K562 (cell line): ENCODE data around the gene CRAMP1. TPM values are rescaled to one million over a fixed set of nuclear protein-coding genes. Genes with fewer than 3 reads are reported as not detected.

Source experiments
- CCNT2 ChIP-seq: IDR thresholded peaks from 2 replicates; pipeline ENCODE4 v1.6.1; 2011; ENCODE audit warnings: borderline replicate concordance, low read depth, mild to moderate bottlenecking, moderate library complexity, mixed read lengths, low read length; ENCODE audit not compliant: insufficient read length; ENCODE audit errors: extremely low read depth
- E2F3 ChIP-seq: fragments of 250-450 bp; sonication (Bioruptor Pico); IDR thresholded peaks from 2 replicates; pipeline ENCODE4 v1.4.0; 2020; ENCODE audit warnings: mild to moderate bottlenecking
- GABPB2 ChIP-seq: fragments of 250-450 bp; sonication (Bioruptor Pico); conservative IDR thresholded peaks from 2 replicates; pipeline ENCODE4 v1.5.1; 2021; ENCODE audit warnings: mild to moderate bottlenecking
- GATAD2B ChIP-seq: fragments of 450-650 bp; IDR thresholded peaks from 2 replicates; pipeline ENCODE4 v1.6.1; 2017; ENCODE audit warnings: mild to moderate bottlenecking, borderline replicate concordance
- HCFC1 ChIP-seq: IDR thresholded peaks from 2 replicates; pipeline ENCODE4 v1.6.1; 2012; ENCODE audit warnings: low read depth, low read length, improper control_type of control experiment
- MCM2 ChIP-seq: fragments of 450-650 bp; IDR thresholded peaks from 2 replicates; pipeline ENCODE4 v1.6.1; 2017; ENCODE audit warnings: low read depth, mild to moderate bottlenecking
- NFE2 ChIP-seq: IDR thresholded peaks from 2 replicates; pipeline ENCODE4 v1.6.1; 2014; ENCODE audit warnings: antibody characterized with exemption, low read depth
- NFIC ChIP-seq: fragments of 450-650 bp; IDR thresholded peaks from 2 replicates; pipeline ENCODE4 v1.6.1; 2017; ENCODE audit warnings: mild to moderate bottlenecking, inconsistent platforms
- PHB ChIP-seq: fragments of 250-450 bp; sonication (Bioruptor Pico); IDR thresholded peaks from 2 replicates; pipeline ENCODE4 v1.5.0; 2021
- RNF2 ChIP-seq: sonication (generic); IDR thresholded peaks from 2 replicates; pipeline ENCODE4 v1.6.1; 2016
- SMARCA5 ChIP-seq: fragments of 450-650 bp; IDR thresholded peaks from 2 replicates; pipeline ENCODE4 v1.6.1; 2016
- SMARCB1 ChIP-seq: IDR thresholded peaks from 2 replicates; pipeline ENCODE4 v1.6.1; 2011; ENCODE audit warnings: improper control_type of control experiment, low read depth; ENCODE audit not compliant: insufficient read length
- SNAPC5 ChIP-seq: fragments of 250-450 bp; sonication (Bioruptor Pico); IDR thresholded peaks from 2 replicates; pipeline ENCODE4 v1.8.0; 2021; ENCODE audit warnings: moderate library complexity, mild to moderate bottlenecking, inconsistent platforms
- TAF1 ChIP-seq: IDR thresholded peaks from 2 replicates; pipeline ENCODE4 v1.6.1; 2011; ENCODE audit warnings: mild to moderate bottlenecking, low read length, moderate library complexity; ENCODE audit not compliant: insufficient read depth, control insufficient read depth, severe bottlenecking; ENCODE audit errors: extremely low read depth
- UBTF ChIP-seq, 2 experiments: IDR thresholded peaks; 2 replicates each; pipeline ENCODE4 v1.6.1; 2012; ENCODE audit warnings: improper control_type of control experiment in 2 of 2, low read depth in 2 of 2, low read length in 2 of 2, borderline replicate concordance in 1 of 2
- ZBTB7A ChIP-seq: IDR thresholded peaks from 2 replicates; pipeline ENCODE4 v1.6.1; 2011; ENCODE audit warnings: low read depth, mild to moderate bottlenecking, low read length, moderate library complexity, borderline replicate concordance; ENCODE audit not compliant: control insufficient read depth
- ZBTB8A ChIP-seq: fragments of 450-650 bp; IDR thresholded peaks from 2 replicates; pipeline ENCODE4 v1.6.1; 2018; ENCODE audit warnings: mild to moderate bottlenecking, moderate library complexity; ENCODE audit not compliant: partially characterized antibody
- ZKSCAN1 ChIP-seq: fragments of 150-350 bp; IDR thresholded peaks from 2 replicates; pipeline ENCODE4 v1.6.1; 2016; ENCODE audit warnings: low read depth, low read length
- ZNF41 ChIP-seq: fragments of 250-450 bp; sonication (Bioruptor Pico); conservative IDR thresholded peaks from 2 replicates; pipeline ENCODE4 v1.4.0; 2020; ENCODE audit warnings: mild to moderate bottlenecking
- ZNF444 ChIP-seq: fragments of 250-450 bp; sonication (Bioruptor Pico); IDR thresholded peaks from 2 replicates; pipeline ENCODE4 v1.4.0; 2020; ENCODE audit warnings: mild to moderate bottlenecking, moderate library complexity
- ZNF507 ChIP-seq: conservative IDR thresholded peaks from 2 replicates; pipeline ENCODE4 v1.6.1; 2017; ENCODE audit warnings: missing genetic modification characterization, missing compliant biosample characterization
- ZNF583 ChIP-seq: fragments of 250-450 bp; sonication (Bioruptor Pico); IDR thresholded peaks from 2 replicates; pipeline ENCODE4 v1.4.0; 2020
- polyA plus RNA-seq, 8 experiments: library from polyadenylated mRNA; depleted of rRNA in 4 of 8; stranded (reverse) in 5 of 8; unstranded in 3 of 8; fragments of >200 nt; fragmentation: Nextera tagmentation in 2 of 8; fragmentation: Illumina TruSeq in 1 of 8; extraction: Ambion mirVana in 2 of 8; extraction: Trizol in 1 of 8; gene quantifications; 2 replicates each; pipeline versions ENCODE4 v1.2.1 to v1.2.3, GENCODE V29; 2011 to 2014; ENCODE audit warnings: inconsistent platforms in 1 of 8, missing spikeins in 1 of 8
- total RNA-seq, 7 experiments: library from RNA; depleted of rRNA in 6 of 7; stranded (reverse); fragments of >200 nt in 6 of 7; fragmentation: Illumina TruSeq in 2 of 7; extraction: Trizol in 2 of 7; gene quantifications; 2 replicates each; pipeline versions ENCODE4 v1.2.1 to v1.2.3, GENCODE V29; 2011 to 2021; ENCODE audit warnings: low replicate concordance in 1 of 7
- TF ChIP-seq, protein P1 (sequence below): fragments of 250-450 bp; sonication (Bioruptor Pico); IDR thresholded peaks from 2 replicates; pipeline ENCODE4 v1.5.0; 2021; ENCODE audit warnings: mild to moderate bottlenecking, borderline replicate concordance
- TF ChIP-seq, protein P2 (sequence below): sonication (generic); formaldehyde crosslinking; IDR thresholded peaks from 2 replicates; pipeline ENCODE4 v1.8.1; 2023; ENCODE audit warnings: mild to moderate bottlenecking, missing genetic modification reagents

Gene CRAMP1
- total and polyA plus RNA-seq, 9 of the 15 experiments (the other 6 are each of a cell fraction or from before 2014, with no cell fraction given), result 0.52 to 20.8 (median 7.5) TPM

GRCh38 chr16:1614456-1615102 is 2.4 kb downstream of the CRAMP1 start (continued):
- TF ChIP-seq UBTF (IDR thresholded peaks at IDR 0.05; ENCODE audit: borderline replicate concordance in 1 of 2, low read depth in 2 of 2, low read length in 2 of 2) (peak; percentile 48 to 55; a peak in 2 of 4 replicates), ZNF41 (CRISPR knock-in tag) (no peak), CCNT2 (no peak), ZBTB7A (peak; percentile 35; the same call in 1 of the 2 replicates), TAF1 (peak; percentile 24), NFIC (no peak), ZNF583 (no peak), ZKSCAN1 (no peak), ZNF444 (CRISPR knock-in tag) (no peak), ZBTB8A (no peak), RNF2 (no peak), PHB (no peak), GABPB2 (CRISPR knock-in tag) (no peak), HCFC1 (0 out of 2 replicates have a peak, but pooled peaks have one; percentile 19), SNAPC5 (no peak), E2F3 (no peak), SMARCB1 (no peak), GATAD2B (no peak), NFE2 (no peak), MCM2 (no peak), ZNF507 (tag) (no peak), SMARCA5 (no peak)
- TF ChIP-seq, protein P1, sequence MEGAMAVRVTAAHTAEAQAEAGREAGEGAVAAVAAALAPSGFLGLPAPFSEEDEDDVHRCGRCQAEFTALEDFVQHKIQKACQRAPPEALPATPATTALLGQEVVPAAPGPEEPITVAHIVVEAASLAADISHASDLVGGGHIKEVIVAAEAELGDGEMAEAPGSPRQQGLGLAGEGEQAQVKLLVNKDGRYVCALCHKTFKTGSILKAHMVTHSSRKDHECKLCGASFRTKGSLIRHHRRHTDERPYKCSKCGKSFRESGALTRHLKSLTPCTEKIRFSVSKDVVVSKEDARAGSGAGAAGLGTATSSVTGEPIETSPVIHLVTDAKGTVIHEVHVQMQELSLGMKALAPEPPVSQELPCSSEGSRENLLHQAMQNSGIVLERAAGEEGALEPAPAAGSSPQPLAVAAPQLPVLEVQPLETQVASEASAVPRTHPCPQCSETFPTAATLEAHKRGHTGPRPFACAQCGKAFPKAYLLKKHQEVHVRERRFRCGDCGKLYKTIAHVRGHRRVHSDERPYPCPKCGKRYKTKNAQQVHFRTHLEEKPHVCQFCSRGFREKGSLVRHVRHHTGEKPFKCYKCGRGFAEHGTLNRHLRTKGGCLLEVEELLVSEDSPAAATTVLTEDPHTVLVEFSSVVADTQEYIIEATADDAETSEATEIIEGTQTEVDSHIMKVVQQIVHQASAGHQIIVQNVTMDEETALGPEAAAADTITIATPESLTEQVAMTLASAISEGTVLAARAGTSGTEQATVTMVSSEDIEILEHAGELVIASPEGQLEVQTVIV (CRISPR knock-in tag), result no peak
- TF ChIP-seq, protein P2, sequence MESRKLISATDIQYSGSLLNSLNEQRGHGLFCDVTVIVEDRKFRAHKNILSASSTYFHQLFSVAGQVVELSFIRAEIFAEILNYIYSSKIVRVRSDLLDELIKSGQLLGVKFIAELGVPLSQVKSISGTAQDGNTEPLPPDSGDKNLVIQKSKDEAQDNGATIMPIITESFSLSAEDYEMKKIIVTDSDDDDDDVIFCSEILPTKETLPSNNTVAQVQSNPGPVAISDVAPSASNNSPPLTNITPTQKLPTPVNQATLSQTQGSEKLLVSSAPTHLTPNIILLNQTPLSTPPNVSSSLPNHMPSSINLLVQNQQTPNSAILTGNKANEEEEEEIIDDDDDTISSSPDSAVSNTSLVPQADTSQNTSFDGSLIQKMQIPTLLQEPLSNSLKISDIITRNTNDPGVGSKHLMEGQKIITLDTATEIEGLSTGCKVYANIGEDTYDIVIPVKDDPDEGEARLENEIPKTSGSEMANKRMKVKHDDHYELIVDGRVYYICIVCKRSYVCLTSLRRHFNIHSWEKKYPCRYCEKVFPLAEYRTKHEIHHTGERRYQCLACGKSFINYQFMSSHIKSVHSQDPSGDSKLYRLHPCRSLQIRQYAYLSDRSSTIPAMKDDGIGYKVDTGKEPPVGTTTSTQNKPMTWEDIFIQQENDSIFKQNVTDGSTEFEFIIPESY (CRISPR knock-in tag), result no peak
